Astrocyte (in vitro differentiated cells and primary cell): ENCODE measurements around the gene EDEM3.

ENCODE experiments used
- CTCF ChIP-seq: IDR thresholded peaks from 2 replicates; pipeline ENCODE4 v1.5.1; 2011; ENCODE audit warnings: low read depth, mild to moderate bottlenecking, inconsistent platforms, low read length, moderate library complexity; ENCODE audit not compliant: insufficient read depth
- EZH2 ChIP-seq: IDR thresholded peaks from 2 replicates; pipeline ENCODE4 v1.6.1; 2012; ENCODE audit warnings: mild to moderate bottlenecking, low read length, inconsistent platforms; ENCODE audit not compliant: insufficient read depth

GRCh38 chr1:184743062-184743756, 11.4 kb downstream of the EDEM3 start:
- TF ChIP-seq EZH2 (no peak), CTCF (no peak)
